Motor neuron (in vitro differentiated cells): ENCODE results near the gene CLASP1. TPM values are rescaled to one million over a fixed set of nuclear protein-coding genes. Genes with fewer than 3 reads are reported as not detected.

Experiments
- ATAC-seq, 8 experiments: fragments of 200-7000 bp; cut with Tn5 transposase; replicated peaks in 6 of 8; 2 replicates each; pipeline ENCODE4 v1.8.0; 2021; ENCODE audit warnings: mild to moderate bottlenecking in 8 of 8, moderate library complexity in 8 of 8
- H3K27ac ChIP-seq, 2 donors: fragments of 250-450 bp; sonication (Bioruptor Pico); 2 replicates each; pipeline ENCODE4 v1.9.0; 2021; ENCODE audit warnings: antibody characterized with exemption in 2 of 2, mild to moderate bottlenecking in 2 of 2, moderate library complexity in 1 of 2
- H3K4me1 ChIP-seq, 2 donors: fragments of 250-450 bp; sonication (Bioruptor Pico); replicated peaks in 1 of 2; 2 replicates each; pipeline ENCODE4 v1.6.1; 2021; ENCODE audit warnings: antibody characterized with exemption in 2 of 2, mild to moderate bottlenecking in 2 of 2, moderate library complexity in 1 of 2
- H3K4me3 ChIP-seq, 5 donors: fragments of 250-450 bp; sonication (Bioruptor Pico); 2 replicates each; pipeline ENCODE4 v1.9.0; 2021; ENCODE audit warnings: antibody characterized with exemption in 5 of 5, mild to moderate bottlenecking in 5 of 5, moderate library complexity in 4 of 5
- WGBS, 10 experiments: fragments of 450-650 bp; shearing (Covaris generic); methylation state at CpG; one replicate each; pipeline ENCODE4 v1.0.0; 2022; 5-methylcytosine and 5-hydroxymethylcytosine counted together
- in situ Hi-C, 9 experiments: fragments of 400-800 bp; cut with MboI; loops; one replicate each; pipeline ENCODE4 v1.15.0; 2021; ENCODE audit warnings: low sequenced_read_pairs in 9 of 9, low pct_unique_long_range_greater_than_20kb in 2 of 9; ENCODE audit not compliant: unreplicated experiment in 9 of 9
- total RNA-seq, 8 experiments: library from RNA; unstranded; fragments of 300-600 nt; gene quantifications; 2 replicates each; pipeline versions ENCODE4 v1.2.3 to v1.2.4, GENCODE V29; 2022

The CLASP1 gene
- total RNA-seq, 8 experiments from 2014 or later, result 36.3 to 66.7 (median 54.6) TPM

DNA sequence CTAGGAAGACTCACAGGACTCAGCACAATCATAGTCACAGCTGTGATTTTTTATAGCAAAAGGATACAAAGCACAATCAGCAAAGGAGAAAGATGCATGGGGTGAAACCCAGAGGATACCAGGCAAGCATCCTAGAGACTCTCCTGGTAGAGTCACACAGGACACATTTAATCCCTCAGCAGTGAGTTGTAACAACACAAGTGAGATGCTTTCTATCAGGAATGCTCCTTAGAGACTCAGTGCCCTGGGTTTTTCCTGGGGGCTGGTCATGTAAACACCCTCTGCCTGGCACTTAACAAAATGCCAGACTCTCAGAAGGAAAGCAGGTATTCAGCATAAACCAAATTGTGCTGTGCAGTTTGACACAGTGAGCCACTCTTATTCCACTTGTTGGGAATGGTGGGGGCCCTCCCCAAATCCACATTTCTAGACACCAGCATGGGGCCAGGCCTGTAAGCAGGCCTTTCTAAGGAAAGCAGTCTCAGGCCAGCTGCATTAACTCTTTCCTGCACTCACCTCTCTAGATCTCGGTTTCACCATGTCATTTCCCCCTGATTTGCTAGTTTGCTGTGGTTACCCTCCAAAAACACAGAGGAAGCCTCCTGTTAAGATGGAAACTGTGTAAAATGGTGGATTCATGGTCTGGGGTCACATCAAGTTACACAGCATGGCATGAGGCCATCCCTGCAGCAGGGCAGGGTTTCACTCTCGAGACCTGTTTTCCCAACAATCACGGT, 135.5 kb downstream of the CLASP1 start:
- no peak for ATAC-seq
- Histone ChIP-seq H3K27ac (no peak overlapping the region), H3K4me3 (no peak overlapping the region), H3K4me1 (peaks cover 0 to 1% of the 10 kb centered on the region in 2 donors)
- WGBS, 10 experiments, result 78 to 100% (median 95%) methylated on average over 1 to 3 of the region's 3 CpGs; no CpG with 5 or more reads in 3 of the 10 experiments
- in situ Hi-C loops, result no loop called here

- in situ Hi-C loops, result no loop called here
- 83 to 100% (median 97%) methylated on average over 1 of the region's 1 CpG; no CpG with 5 or more reads in 4 of the 10 experiments for WGBS, 10 experiments
- Histone ChIP-seq H3K4me3 (no peak overlapping the region), H3K27ac (no peak overlapping the region), H3K4me1 (no peaks in the 10 kb centered on the region)
- ATAC-seq, result no peak
These were observed 138.4 kb downstream of the CLASP1 start for GRCh38 chr2:121510857-121511256.

GRCh38 chr2:121506621-121507020, 142.6 kb downstream of the CLASP1 start:
- Histone ChIP-seq H3K4me3 (no peak overlapping the region), H3K4me1 (no peaks in the 10 kb centered on the region), H3K27ac (no peak overlapping the region)
- in situ Hi-C loops, result no loop called here
- WGBS, 10 experiments, result 83 to 100% (median 100%) methylated on average over 1 of the region's 1 CpG
- ATAC-seq, result no peak

GRCh38 chr2:121505986-121506586, 143.2 kb downstream of the CLASP1 start:
- ATAC-seq, result no peak
- 90 to 100% (median 99%) methylated on average over 1 to 4 of the region's 4 CpGs for WGBS, 10 experiments
- Histone ChIP-seq H3K4me3 (no peak overlapping the region), H3K27ac (no peak overlapping the region), H3K4me1 (no peaks in the 10 kb centered on the region)
- in situ Hi-C loops, result no loop called here

GRCh38 chr2:121505005-121505404, 144.3 kb downstream of the CLASP1 start:
- peak in 4 of 8 experiments; percentile 47 to 96 (median 84) for ATAC-seq
- Histone ChIP-seq H3K27ac (no peak overlapping the region), H3K4me1 (no peaks in the 10 kb centered on the region), H3K4me3 (no peak overlapping the region)
- in situ Hi-C loops, result no loop called here
- WGBS, 10 experiments, result 17 to 100% (median 68%) methylated on average over 1 to 3 of the region's 3 CpGs; no CpG with 5 or more reads in 4 of the 10 experiments

- Histone ChIP-seq H3K27ac (no peak overlapping the region), H3K4me1 (no peaks in the 10 kb centered on the region), H3K4me3 (no peak overlapping the region)
- 83 to 100% (median 100%) methylated on average over 1 to 2 of the region's 2 CpGs; no CpG with 5 or more reads in 3 of the 10 experiments for WGBS, 10 experiments
- in situ Hi-C loops, result no loop called here
- ATAC-seq, result no peak
These were observed 144.9 kb downstream of the CLASP1 start for GRCh38 chr2:121504316-121504715.

DNA sequence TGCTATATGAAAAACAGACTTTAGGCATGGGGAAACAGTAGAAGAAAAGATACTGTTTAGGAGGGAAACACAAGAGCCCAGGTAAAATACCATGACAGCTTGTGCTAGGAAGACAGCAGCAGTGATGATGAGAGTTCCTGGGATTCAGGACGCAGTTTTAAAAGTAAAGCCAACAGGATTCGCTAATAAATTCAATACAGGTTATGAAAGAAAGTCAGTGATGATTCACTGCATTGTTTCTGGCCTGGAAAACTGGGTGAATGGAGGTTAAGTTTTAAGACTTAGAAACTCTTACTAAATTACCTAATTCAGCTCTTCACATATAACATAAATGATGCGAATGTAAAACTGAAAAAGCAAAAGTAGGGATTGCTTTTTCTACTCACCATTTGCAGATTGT, 146.5 kb downstream of the CLASP1 start:
- Histone ChIP-seq H3K4me1 (no peaks in the 10 kb centered on the region), H3K4me3 (no peak overlapping the region), H3K27ac (no peak overlapping the region)
- in situ Hi-C loops, result no loop called here
- WGBS, 10 experiments, result 90 to 100% (median 96%) methylated on average over 1 to 3 of the region's 3 CpGs; no CpG with 5 or more reads in 1 of the 10 experiments
- ATAC-seq, result no peak

DNA sequence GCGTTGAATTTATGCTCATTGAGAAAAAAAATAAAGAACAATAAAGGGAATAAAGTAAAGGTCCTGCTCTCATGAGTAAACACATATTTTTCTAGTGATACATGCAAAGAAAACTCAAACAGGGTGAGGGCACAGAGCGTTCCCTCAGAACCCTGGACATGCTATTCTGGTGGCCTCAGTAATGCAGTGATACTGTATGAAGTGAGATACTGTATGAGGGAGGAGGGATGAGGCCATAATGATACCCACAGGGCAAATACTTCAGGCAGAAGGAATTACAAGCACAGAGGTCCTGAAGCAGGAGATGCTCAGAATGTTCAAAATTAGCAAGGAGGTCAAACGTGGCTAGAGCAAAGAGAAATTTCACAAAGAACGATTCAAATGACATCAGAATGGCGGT, 147.0 kb downstream of the CLASP1 start:
- no peak for ATAC-seq
- Histone ChIP-seq H3K4me3 (no peak overlapping the region), H3K27ac (no peak overlapping the region), H3K4me1 (no peaks in the 10 kb centered on the region)
- in situ Hi-C loops, result no loop called here
- 0 to 100% (median 89%) methylated on average over 1 to 5 of the region's 5 CpGs; no CpG with 5 or more reads in 2 of the 10 experiments for WGBS, 10 experiments

DNA sequence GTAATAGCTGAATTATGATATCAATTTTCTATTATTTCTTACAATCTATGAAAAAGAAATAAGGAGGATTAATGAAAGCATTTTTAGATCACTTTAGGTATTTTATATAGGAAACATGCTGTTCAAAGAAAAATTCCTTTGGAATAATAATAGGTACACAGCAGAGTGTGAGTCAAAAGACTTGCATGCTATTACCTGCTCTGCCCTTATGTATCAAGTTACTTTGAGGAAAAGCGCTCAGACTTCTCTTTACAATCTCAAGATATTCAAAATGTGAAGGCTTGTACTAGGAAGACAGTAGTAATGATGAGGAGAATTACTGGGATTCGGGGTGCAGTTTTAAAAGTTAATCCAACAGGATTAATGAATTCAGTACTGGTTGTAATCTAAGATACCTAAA, 147.7 kb downstream of the CLASP1 start:
- 77 to 100% (median 100%) methylated on average over 1 to 2 of the region's 2 CpGs; no CpG with 5 or more reads in 1 of the 10 experiments for WGBS, 10 experiments
- Histone ChIP-seq H3K27ac (no peak overlapping the region), H3K4me1 (no peaks in the 10 kb centered on the region), H3K4me3 (no peak overlapping the region)
- ATAC-seq, result no peak
- in situ Hi-C loops, result no loop called here

GRCh38 chr2:121501031-121501430, 148.2 kb downstream of the CLASP1 start:
- H3K4me3 ChIP-seq, result no peak overlapping the region
- no peak overlapping the region for H3K27ac ChIP-seq
- ATAC-seq, result no peak
- in situ Hi-C loops, result no loop called here
- WGBS, 10 experiments, result 13 to 100% (median 90%) methylated on average over 1 of the region's 1 CpG; no CpG with 5 or more reads in 4 of the 10 experiments
- no peaks in the 10 kb centered on the region for H3K4me1 ChIP-seq

GRCh38 chr2:121498731-121499130, 150.5 kb downstream of the CLASP1 start:
- in situ Hi-C loops, result no loop called here
- WGBS, 10 experiments, result 50 to 100% (median 100%) methylated on average over 1 of the region's 1 CpG; no CpG with 5 or more reads in 1 of the 10 experiments

DNA sequence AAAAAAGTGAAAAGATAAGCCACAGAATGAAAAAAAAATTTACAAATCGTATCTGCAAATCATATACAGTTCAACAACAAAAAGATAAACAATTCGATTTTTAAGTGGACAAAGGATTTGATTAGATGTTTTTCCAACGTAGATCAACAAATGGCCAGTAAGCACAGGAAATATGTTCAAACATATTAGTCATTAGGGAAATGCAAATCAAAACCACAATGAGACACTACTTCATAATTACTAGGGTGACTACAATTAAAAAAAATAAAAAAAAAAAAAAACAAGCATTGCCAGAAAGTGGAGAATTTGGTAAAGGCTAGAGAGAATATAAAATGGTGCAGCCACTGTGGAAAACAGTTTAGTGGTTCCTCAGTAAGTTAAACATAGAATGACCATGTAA, 156.9 kb downstream of the CLASP1 start:
- no peak overlapping the region for H3K27ac ChIP-seq
- in situ Hi-C loops, result no loop called here
- WGBS, 10 experiments, result 43 to 96% (median 93%) methylated on average over 3 of the region's 3 CpGs; no CpG with 5 or more reads in 1 of the 10 experiments

More at GRCh38 chr2:121498731-121499130, 150.5 kb downstream of the CLASP1 start:
- no peak overlapping the region for H3K27ac ChIP-seq
- H3K4me1 ChIP-seq, result no peaks in the 10 kb centered on the region
- no peak overlapping the region for H3K4me3 ChIP-seq
- no peak for ATAC-seq

DNA sequence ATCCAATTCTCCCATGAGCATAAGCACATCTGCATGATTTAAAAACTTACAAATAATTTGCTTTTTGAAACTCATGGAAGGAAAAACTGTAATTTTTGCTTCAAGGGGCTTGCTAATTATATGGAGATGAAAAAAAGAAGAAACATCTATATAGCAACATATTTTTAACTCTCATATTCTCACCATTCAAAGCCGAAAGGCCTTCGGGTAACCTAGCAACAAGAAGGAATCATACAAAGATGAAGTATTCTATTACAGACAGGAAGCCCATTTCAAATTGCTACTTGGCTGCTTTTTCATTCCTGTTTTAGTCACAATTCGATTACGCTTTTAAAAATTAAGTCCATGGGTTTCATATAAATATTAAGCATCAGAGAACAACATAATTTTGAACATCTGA, 157.7 kb downstream of the CLASP1 start:
- in situ Hi-C loops, result no loop called here
- no peak for ATAC-seq

More for the DNA sequence above, 156.9 kb downstream of the CLASP1 start:
- H3K4me1 ChIP-seq, result peaks cover 6 to 13% of the 10 kb centered on the region in 2 donors
- H3K4me3 ChIP-seq, result no peak overlapping the region
- no peak for ATAC-seq

More for the DNA sequence above, 157.7 kb downstream of the CLASP1 start:
- peaks cover 6 to 13% of the 10 kb centered on the region in 2 donors for H3K4me1 ChIP-seq
- WGBS, 10 experiments, result 84 to 100% (median 95%) methylated on average over 2 to 4 of the region's 4 CpGs
- H3K4me3 ChIP-seq, result no peak overlapping the region
- H3K27ac ChIP-seq, result no peak overlapping the region
